ENCODE measurements around the gene TBX15.

Gene TBX15

GRCh38 chr1:119015547-119015946 is 27.4 kb upstream of the TBX15 start:
- Histone ChIP-seq H3K9me3 (ENCODE audit: control insufficient read depth, low read length) (no peaks in the 10 kb centered on the region), H3K27ac (no peak overlapping the region), H3K4me2 (ENCODE audit: low read length) (no peak overlapping the region), H3K27me3 (ENCODE audit: control insufficient read depth, insufficient read depth, low read length) (no peaks in the 10 kb centered on the region), H3K79me2 (no peaks in the 10 kb centered on the region), H3K4me3 (ENCODE audit: low read depth, low read length) (no peak overlapping the region), H3K36me3 (ENCODE audit: control insufficient read depth, insufficient read depth, low read length) (no peaks in the 10 kb centered on the region), H3K4me1 (no peaks in the 10 kb centered on the region), H3K9ac (no peak overlapping the region), H2AFZ (no peak overlapping the region)
- TF ChIP-seq CTCF (IDR thresholded peaks at IDR 0.05), result no peak

- Histone ChIP-seq H3K79me2 (no peaks in the 10 kb centered on the region), H3K36me3 (ENCODE audit: control insufficient read depth, insufficient read depth, low read length) (no peaks in the 10 kb centered on the region), H3K4me2 (ENCODE audit: low read length) (no peak overlapping the region), H2AFZ (no peak overlapping the region), H3K4me3 (ENCODE audit: low read depth, low read length) (no peak overlapping the region), H3K4me1 (no peaks in the 10 kb centered on the region), H3K27me3 (ENCODE audit: control insufficient read depth, insufficient read depth, low read length) (peaks cover under 1% of the 10 kb centered on the region), H3K9me3 (ENCODE audit: control insufficient read depth, low read length) (no peaks in the 10 kb centered on the region), H3K27ac (no peak overlapping the region), H3K9ac (no peak overlapping the region)
- TF ChIP-seq CTCF (IDR thresholded peaks at IDR 0.05), result no peak
Observed at GRCh38 chr1:119012383-119012782, 24.2 kb upstream of the TBX15 start.

GRCh38 chr1:119011706-119012105 is 23.6 kb upstream of the TBX15 start:
- Histone ChIP-seq H3K27me3 (ENCODE audit: control insufficient read depth, insufficient read depth, low read length) (peaks cover 6% of the 10 kb centered on the region), H3K79me2 (no peaks in the 10 kb centered on the region), H3K9ac (no peak overlapping the region), H3K36me3 (ENCODE audit: control insufficient read depth, insufficient read depth, low read length) (no peaks in the 10 kb centered on the region), H3K4me2 (ENCODE audit: low read length) (no peak overlapping the region), H3K4me3 (ENCODE audit: low read depth, low read length) (no peak overlapping the region), H3K27ac (no peak overlapping the region), H2AFZ (no peak overlapping the region), H3K9me3 (ENCODE audit: control insufficient read depth, low read length) (no peaks in the 10 kb centered on the region), H3K4me1 (no peaks in the 10 kb centered on the region)
- no peak for TF ChIP-seq CTCF (IDR thresholded peaks at IDR 0.05)

- H2AFZ ChIP-seq, result no peak overlapping the region
- no peak overlapping the region for H3K4me2 ChIP-seq (ENCODE audit: low read length)
- H3K9ac ChIP-seq, result no peak overlapping the region
- no peak overlapping the region for H3K27ac ChIP-seq
- no peak for TF ChIP-seq CTCF (IDR thresholded peaks at IDR 0.05)
- no peaks in the 10 kb centered on the region for H3K36me3 ChIP-seq (ENCODE audit: control insufficient read depth, insufficient read depth, low read length)
- H3K79me2 ChIP-seq, result no peaks in the 10 kb centered on the region
- H3K4me1 ChIP-seq, result no peaks in the 10 kb centered on the region
- no peaks in the 10 kb centered on the region for H3K9me3 ChIP-seq (ENCODE audit: control insufficient read depth, low read length)
- H3K27me3 ChIP-seq (ENCODE audit: control insufficient read depth, insufficient read depth, low read length), result peaks cover 9% of the 10 kb centered on the region
- no peak overlapping the region for H3K4me3 ChIP-seq (ENCODE audit: low read depth, low read length)
Observed at GRCh38 chr1:119011116-119011515, 23.0 kb upstream of the TBX15 start.

- Histone ChIP-seq H3K27ac (no peak overlapping the region), H3K4me1 (no peaks in the 10 kb centered on the region), H3K9ac (no peak overlapping the region), H3K79me2 (no peaks in the 10 kb centered on the region), H3K36me3 (ENCODE audit: control insufficient read depth, insufficient read depth, low read length) (no peaks in the 10 kb centered on the region), H3K4me2 (ENCODE audit: low read length) (no peak overlapping the region), H2AFZ (no peak overlapping the region), H3K27me3 (ENCODE audit: control insufficient read depth, insufficient read depth, low read length) (peaks cover 9% of the 10 kb centered on the region), H3K9me3 (ENCODE audit: control insufficient read depth, low read length) (no peaks in the 10 kb centered on the region), H3K4me3 (ENCODE audit: low read depth, low read length) (no peak overlapping the region)
- no peak for TF ChIP-seq CTCF (IDR thresholded peaks at IDR 0.05)
Observed at GRCh38 chr1:119010201-119010600, 22.1 kb upstream of the TBX15 start.
